Suppressor macrophage (primary cell): ENCODE measurements around the gene DTNBP1.
A peak's percentile ranks its signal among the peaks of the same experiment; 100 is the strongest.

Experiments
- DNase-seq, 4 experiments: peaks; one replicate each; pipeline ENCODE4 v3.0.0-alpha.2; 2020 to 2022

Gene DTNBP1

GRCh38 chr6:15530411-15530810 is 132.4 kb downstream of the DTNBP1 start:
- DNase-seq = no peak

- no peak for DNase-seq
These were observed 134.0 kb downstream of the DTNBP1 start for GRCh38 chr6:15528870-15529269.

- DNase-seq = no peak
These were observed 134.8 kb downstream of the DTNBP1 start for GRCh38 chr6:15527838-15528617.

- no peak for DNase-seq
These were observed 136.6 kb downstream of the DTNBP1 start for GRCh38 chr6:15526212-15526701.

- no peak for DNase-seq
These were observed 137.9 kb downstream of the DTNBP1 start for GRCh38 chr6:15524861-15525401.

- DNase-seq = no peak
These were observed 138.9 kb downstream of the DTNBP1 start for GRCh38 chr6:15523679-15524630.

GRCh38 chr6:15522856-15523529 is 139.8 kb downstream of the DTNBP1 start:
- DNase-seq = no peak

GRCh38 chr6:15522427-15522826 is 140.4 kb downstream of the DTNBP1 start:
- DNase-seq = peak; percentile 33 to 69 (median 58)

- DNase-seq = no peak
These were observed 140.8 kb downstream of the DTNBP1 start for GRCh38 chr6:15522026-15522425.

GRCh38 chr6:15521582-15521981 is 141.2 kb downstream of the DTNBP1 start:
- peak in 1 of 4 experiments; percentile 27 for DNase-seq

- DNase-seq = no peak
These were observed 142.1 kb downstream of the DTNBP1 start for GRCh38 chr6:15520626-15521203.

- no peak for DNase-seq
These were observed 143.1 kb downstream of the DTNBP1 start for GRCh38 chr6:15519681-15520080.

- no peak for DNase-seq
These were observed 143.9 kb downstream of the DTNBP1 start for GRCh38 chr6:15518878-15519277.

- DNase-seq = no peak
These were observed 144.8 kb downstream of the DTNBP1 start for GRCh38 chr6:15518057-15518456.

GRCh38 chr6:15517600-15517999 is 145.2 kb downstream of the DTNBP1 start:
- no peak for DNase-seq

- DNase-seq = no peak
These were observed 145.8 kb downstream of the DTNBP1 start for GRCh38 chr6:15516923-15517560.

GRCh38 chr6:15516378-15516777 is 146.4 kb downstream of the DTNBP1 start:
- DNase-seq = no peak

- no peak for DNase-seq
These were observed 147.0 kb downstream of the DTNBP1 start for GRCh38 chr6:15515660-15516375.

- DNase-seq = no peak
These were observed 147.6 kb downstream of the DTNBP1 start for GRCh38 chr6:15515226-15515625.

- DNase-seq = no peak
These were observed 148.8 kb downstream of the DTNBP1 start for GRCh38 chr6:15513801-15514711.
